GM12873 (cell line): Measurements from ENCODE around the gene RABEP2.

ENCODE experiments used
- CTCF ChIP-seq: IDR thresholded peaks from 2 replicates; pipeline ENCODE4 v1.5.1; 2012; ENCODE audit warnings: low read depth, mild to moderate bottlenecking, moderate library complexity, low read length, control low read depth; ENCODE audit not compliant: insufficient read depth; ENCODE audit errors: missing control alignments

The RABEP2 gene

GRCh38 chr16:28905229-28905754, 19.7 kb downstream of the RABEP2 start:
- no peak for TF ChIP-seq CTCF

- no peak for TF ChIP-seq CTCF
Measured at GRCh38 chr16:28904828-28905227, 20.2 kb downstream of the RABEP2 start.

GRCh38 chr16:28904363-28904762, 20.7 kb downstream of the RABEP2 start:
- TF ChIP-seq CTCF = no peak

- no peak for TF ChIP-seq CTCF
Measured at GRCh38 chr16:28903344-28904042, 21.5 kb downstream of the RABEP2 start.

GRCh38 chr16:28902909-28903308, 22.1 kb downstream of the RABEP2 start:
- no peak for TF ChIP-seq CTCF

GRCh38 chr16:28901862-28902261, 23.2 kb downstream of the RABEP2 start:
- no peak for TF ChIP-seq CTCF

GRCh38 chr16:28900601-28901000, 24.4 kb downstream of the RABEP2 start:
- TF ChIP-seq CTCF = no peak
